MM.1S (cell line): Measurements from ENCODE around the gene GPRIN3.

ENCODE experiments used
- DNase-seq: peaks from one replicate; pipeline ENCODE4 v3.0.0-alpha.2; 2015
- H2AFZ ChIP-seq: fragments of 300-600 bp; sonication (generic); 2 replicates; pipeline ENCODE4 v1.6.0; 2016; ENCODE audit warnings: antibody characterized with exemption, low read length
- H3F3A ChIP-seq: fragments of 300-600 bp; sonication (generic); 2 replicates; pipeline ENCODE4 v1.6.1; 2016; ENCODE audit warnings: mild to moderate bottlenecking, antibody characterized with exemption, low read length, moderate library complexity, mixed read lengths; ENCODE audit not compliant: insufficient read depth
- H3K27ac ChIP-seq: fragments of 300-600 bp; sonication (generic); 2 replicates; pipeline ENCODE4 v1.5.1; 2016; ENCODE audit warnings: mild to moderate bottlenecking, low read length
- H3K27me3 ChIP-seq: fragments of 300-600 bp; sonication (generic); replicated peaks from 2 replicates; pipeline ENCODE4 v1.6.0; 2016; ENCODE audit warnings: low read length; ENCODE audit not compliant: insufficient read depth
- H3K36me3 ChIP-seq: fragments of 300-600 bp; sonication (generic); replicated peaks from 2 replicates; pipeline ENCODE4 v1.6.1; 2016; ENCODE audit warnings: mild to moderate bottlenecking, low read length, mixed read lengths; ENCODE audit not compliant: insufficient read depth
- H3K4me1 ChIP-seq: fragments of 300-600 bp; sonication (generic); 2 replicates; pipeline ENCODE4 v1.6.1; 2016; ENCODE audit warnings: low read length, mixed read lengths
- H3K4me2 ChIP-seq: fragments of 300-600 bp; sonication (generic); 2 replicates; pipeline ENCODE4 v1.6.0; 2016; ENCODE audit warnings: low read depth, low read length
- H3K4me3 ChIP-seq: fragments of 300-600 bp; sonication (generic); 2 replicates; pipeline ENCODE4 v1.5.1; 2016; ENCODE audit warnings: low read length, mixed read lengths
- H3K79me2 ChIP-seq: fragments of 300-600 bp; sonication (generic); 2 replicates; pipeline ENCODE4 v1.6.1; 2016; ENCODE audit warnings: mixed run types, low read length, mixed read lengths
- H3K9ac ChIP-seq: fragments of 300-600 bp; sonication (generic); 2 replicates; pipeline ENCODE4 v1.6.1; 2016; ENCODE audit warnings: low read length, mixed read lengths
- H3K9me2 ChIP-seq: fragments of 300-600 bp; sonication (generic); replicated peaks from 2 replicates; pipeline ENCODE4 v1.6.1; 2016; ENCODE audit warnings: mild to moderate bottlenecking, low read length, mixed read lengths; ENCODE audit not compliant: insufficient read depth
- H3K9me3 ChIP-seq: fragments of 300-600 bp; sonication (generic); replicated peaks from 2 replicates; pipeline ENCODE4 v1.6.1; 2016; ENCODE audit warnings: mild to moderate bottlenecking, low read length, mixed read lengths; ENCODE audit not compliant: insufficient read depth
- H4K20me1 ChIP-seq: fragments of 300-600 bp; sonication (generic); 2 replicates; pipeline ENCODE4 v1.6.1; 2016; ENCODE audit warnings: mild to moderate bottlenecking, low read length, moderate library complexity, mixed read lengths; ENCODE audit not compliant: insufficient read depth
- CTCF ChIP-seq: fragments of 300-600 bp; sonication (generic); IDR thresholded peaks from 2 replicates; pipeline ENCODE4 v1.5.1; 2016; ENCODE audit warnings: antibody characterized with exemption, low read length, mixed read lengths
- EZH2 ChIP-seq: fragments of 300-600 bp; sonication (generic); optimal IDR thresholded peaks from 2 replicates; pipeline ENCODE3; 2017; ENCODE audit warnings: low read depth, mild to moderate bottlenecking, antibody characterized with exemption, low read length, mixed read lengths
- EZH2phosphoT487 ChIP-seq: fragments of 300-600 bp; sonication (generic); IDR thresholded peaks from 2 replicates; pipeline ENCODE4 v1.6.1; 2018; ENCODE audit warnings: antibody characterized with exemption, low read length

The GPRIN3 gene

GRCh38 chr4:89347363-89348025 is 39.9 kb upstream of the GPRIN3 start:
- Histone ChIP-seq H3K4me3 (no peak overlapping the region), H3K4me2 (no peak overlapping the region), H3K4me1 (no peaks in the 10 kb centered on the region), H4K20me1 (no peaks in the 10 kb centered on the region), H2AFZ (no peak overlapping the region), H3K36me3 (no peaks in the 10 kb centered on the region), H3F3A (no peaks in the 10 kb centered on the region), H3K9me3 (no peaks in the 10 kb centered on the region), H3K27me3 (no peaks in the 10 kb centered on the region), H3K9me2 (no peaks in the 10 kb centered on the region), H3K79me2 (no peaks in the 10 kb centered on the region), H3K9ac (no peak overlapping the region), H3K27ac (no peak overlapping the region)
- DNase-seq, result no peak
- TF ChIP-seq EZH2 (no peak), EZH2phosphoT487 (no peak), CTCF (no peak)

DNA sequence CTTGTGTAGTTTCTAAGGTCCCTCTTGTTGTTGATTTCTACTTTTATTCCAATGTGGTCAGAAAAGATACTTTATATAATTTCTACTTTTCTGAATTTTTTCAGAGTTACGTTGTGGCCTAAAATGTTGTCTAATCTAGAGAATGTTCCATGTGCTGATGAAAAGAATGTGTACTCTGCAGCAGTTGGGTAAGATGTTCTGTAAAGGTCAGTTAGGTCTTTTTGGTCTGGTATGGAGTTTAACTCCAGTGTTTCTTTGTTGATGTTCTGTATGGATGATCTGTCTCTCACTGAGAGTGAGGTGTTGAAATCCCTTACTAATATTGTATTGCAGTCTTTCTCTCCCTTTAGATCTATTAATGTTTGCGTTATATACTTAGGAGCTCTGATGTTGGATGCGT is 37.0 kb upstream of the GPRIN3 start:
- H3K27ac ChIP-seq, result no peak overlapping the region
- H3K36me3 ChIP-seq, result no peaks in the 10 kb centered on the region
- no peaks in the 10 kb centered on the region for H3K9me3 ChIP-seq
- no peak for DNase-seq
- no peaks in the 10 kb centered on the region for H3K79me2 ChIP-seq
- no peaks in the 10 kb centered on the region for H4K20me1 ChIP-seq
- no peak for TF ChIP-seq CTCF
- no peak for TF ChIP-seq EZH2
- no peak for TF ChIP-seq EZH2phosphoT487
- no peak overlapping the region for H3K9ac ChIP-seq
- no peaks in the 10 kb centered on the region for H3K4me1 ChIP-seq
- no peak overlapping the region for H3K4me3 ChIP-seq
- no peak overlapping the region for H3K4me2 ChIP-seq
- no peaks in the 10 kb centered on the region for H3F3A ChIP-seq
- no peak overlapping the region for H2AFZ ChIP-seq
- no peaks in the 10 kb centered on the region for H3K9me2 ChIP-seq
- H3K27me3 ChIP-seq, result no peaks in the 10 kb centered on the region

- H3K9me2 ChIP-seq, result no peaks in the 10 kb centered on the region
- H3K27me3 ChIP-seq, result no peaks in the 10 kb centered on the region
- H3K4me2 ChIP-seq, result 0 out of 2 replicates have a peak overlapping the region, but pooled peaks have one; percentile 1
- H3K27ac ChIP-seq, result no peak overlapping the region
- no peak overlapping the region for H3K4me3 ChIP-seq
- peaks cover 11% of the 10 kb centered on the region for H3K4me1 ChIP-seq
- H3F3A ChIP-seq, result no peaks in the 10 kb centered on the region
- H3K9ac ChIP-seq, result no peak overlapping the region
- no peak for TF ChIP-seq EZH2
- TF ChIP-seq CTCF, result no peak
- TF ChIP-seq EZH2phosphoT487, result no peak
- H4K20me1 ChIP-seq, result no peaks in the 10 kb centered on the region
- H2AFZ ChIP-seq, result no peak overlapping the region
- no peaks in the 10 kb centered on the region for H3K9me3 ChIP-seq
- H3K79me2 ChIP-seq, result no peaks in the 10 kb centered on the region
- no peak for DNase-seq
- H3K36me3 ChIP-seq, result no peaks in the 10 kb centered on the region
These were observed 30.6 kb upstream of the GPRIN3 start for GRCh38 chr4:89338206-89338605.
